Activated CD4-positive, CD25-positive, alpha-beta regulatory T cell (primary cell): ENCODE results near the gene KIF3B.
"Not testable (repeated sequence)": the region's sequence is repeated elsewhere in the genome, so short reads cannot be mapped to it uniquely, and the experiment has no call there.

ENCODE experiments used
- DNase-seq, 4 experiments: peaks; one replicate each; lab custom pipeline; 2025; lab: John Stamatoyannopoulos, UW

Gene KIF3B

GRCh38 chr20:32248043-32248442, 29.4 kb upstream of the KIF3B start:
- DNase-seq: no peak

GRCh38 chr20:32249030-32249738, 28.3 kb upstream of the KIF3B start:
- no peak for DNase-seq

GRCh38 chr20:32251470-32251869, 26.0 kb upstream of the KIF3B start:
- no peak for DNase-seq

- peak in 2 of 4 experiments; percentile 25 to 44 for DNase-seq
Measured at GRCh38 chr20:32252189-32252588, 25.3 kb upstream of the KIF3B start.

- DNase-seq: not testable (repeated sequence)
Measured at GRCh38 chr20:32260973-32261372, 16.5 kb upstream of the KIF3B start.

GRCh38 chr20:32261644-32262043, 15.8 kb upstream of the KIF3B start:
- DNase-seq: no peak

GRCh38 chr20:32263398-32263954, 14.0 kb upstream of the KIF3B start:
- DNase-seq: no peak

GRCh38 chr20:32271620-32272019, 5.8 kb upstream of the KIF3B start:
- DNase-seq: no peak

- no peak for DNase-seq
Measured at GRCh38 chr20:32274359-32274758, 3.1 kb upstream of the KIF3B start.

GRCh38 chr20:32275163-32275562, 2.3 kb upstream of the KIF3B start:
- DNase-seq: not testable (repeated sequence)

GRCh38 chr20:32278199-32278643, 770 bp downstream of the KIF3B start:
- DNase-seq: no peak

- no peak for DNase-seq
Measured at GRCh38 chr20:32281711-32282110, 4.3 kb downstream of the KIF3B start.

GRCh38 chr20:32282461-32282860, 5.0 kb downstream of the KIF3B start:
- DNase-seq: no peak

- no peak for DNase-seq
Measured at GRCh38 chr20:32285082-32285620, 7.7 kb downstream of the KIF3B start.

GRCh38 chr20:32285621-32286371, 8.3 kb downstream of the KIF3B start:
- peak in 1 of 4 experiments; percentile 16 for DNase-seq

GRCh38 chr20:32287231-32287638, 9.8 kb downstream of the KIF3B start:
- no peak for DNase-seq

GRCh38 chr20:32288225-32288849, 10.9 kb downstream of the KIF3B start:
- DNase-seq: no peak

GRCh38 chr20:32289299-32289660, 11.8 kb downstream of the KIF3B start:
- not testable (repeated sequence) for DNase-seq

GRCh38 chr20:32289661-32290431, 12.4 kb downstream of the KIF3B start:
- DNase-seq: no peak

GRCh38 chr20:32291166-32291565, 13.7 kb downstream of the KIF3B start:
- DNase-seq: no peak

GRCh38 chr20:32292548-32292947, 15.1 kb downstream of the KIF3B start:
- DNase-seq: no peak

- no peak for DNase-seq
Measured at GRCh38 chr20:32294071-32294470, 16.6 kb downstream of the KIF3B start.
